Mesenchymal stem cell (in vitro differentiated cells and primary cell): Measurements from ENCODE around the gene NUTM2F.
"Not testable (repeated sequence)": the region's sequence is repeated elsewhere in the genome, so short reads cannot be mapped to it uniquely, and the experiment has no call there.

Experiments
- DNase-seq: peaks from one replicate; pipeline ENCODE4 v3.0.0-alpha.2; 2013
- H2AFZ ChIP-seq: one replicate; pipeline ENCODE4 v1.6.1; 2013; ENCODE audit warnings: low read depth, mild to moderate bottlenecking, control low read depth, inconsistent platforms, low read length, moderate library complexity
- H2AK5ac ChIP-seq: 2 replicates; pipeline ENCODE4 v1.6.1; 2013; ENCODE audit warnings: low read length, moderate library complexity, mild to moderate bottlenecking, inconsistent platforms; ENCODE audit not compliant: severe bottlenecking
- H2BK120ac ChIP-seq: one replicate; pipeline ENCODE4 v1.6.1; 2013; ENCODE audit warnings: low read depth, mild to moderate bottlenecking, inconsistent platforms, low read length, moderate library complexity
- H2BK12ac ChIP-seq, 2 experiments: one replicate each; pipeline ENCODE4 v1.6.1; 2013; ENCODE audit warnings: inconsistent platforms in 2 of 2, low read length in 2 of 2, mild to moderate bottlenecking in 2 of 2, moderate library complexity in 2 of 2, control low read depth in 1 of 2
- H2BK15ac ChIP-seq: one replicate; pipeline ENCODE4 v1.6.1; 2013; ENCODE audit warnings: mild to moderate bottlenecking, low read depth, inconsistent platforms; ENCODE audit not compliant: poor library complexity, severe bottlenecking
- H2BK5ac ChIP-seq: 2 replicates; pipeline ENCODE4 v1.6.1; 2013; ENCODE audit warnings: low read depth, mild to moderate bottlenecking, low read length, control low read depth, inconsistent platforms; ENCODE audit not compliant: poor library complexity, severe bottlenecking
- H3K14ac ChIP-seq, 2 experiments: one replicate each; pipeline ENCODE4 v1.6.1; 2013; ENCODE audit warnings: inconsistent platforms in 2 of 2, low read length in 2 of 2, control low read depth in 1 of 2, mild to moderate bottlenecking in 1 of 2, moderate library complexity in 1 of 2
- H3K18ac ChIP-seq, 2 experiments: one replicate each; pipeline ENCODE4 v1.6.1; 2013; ENCODE audit warnings: inconsistent platforms in 2 of 2, low read length in 2 of 2, control low read depth in 1 of 2, low read depth in 1 of 2, mild to moderate bottlenecking in 1 of 2
- H3K23ac ChIP-seq, 2 experiments: one replicate each; pipeline ENCODE4 v1.6.1; 2013; ENCODE audit warnings: inconsistent platforms in 2 of 2, low read length in 2 of 2, mild to moderate bottlenecking in 2 of 2, moderate library complexity in 2 of 2, control low read depth in 1 of 2
- H3K27ac ChIP-seq: 2 replicates; pipeline ENCODE4 v1.5.1; 2013; ENCODE audit warnings: mild to moderate bottlenecking, moderate library complexity, low read length, control low read depth, inconsistent platforms; ENCODE audit not compliant: poor library complexity, severe bottlenecking
- H3K27me3 ChIP-seq, 2 experiments: 2 replicates each; pipeline versions ENCODE4 v1.6.1 to v1.7.0; 2013; ENCODE audit warnings: low read length in 2 of 2, mild to moderate bottlenecking in 2 of 2, moderate library complexity in 2 of 2, control low read depth in 1 of 2, inconsistent platforms in 1 of 2; ENCODE audit not compliant: control insufficient read depth in 1 of 2, insufficient read depth in 1 of 2
- H3K36me3 ChIP-seq, 2 experiments: 2 replicates each; pipeline versions ENCODE4 v1.6.1 to v1.7.0; 2013; ENCODE audit warnings: low read length in 2 of 2, control low read depth in 1 of 2, inconsistent platforms in 1 of 2, low read depth in 1 of 2, mild to moderate bottlenecking in 1 of 2; ENCODE audit not compliant: insufficient read depth in 2 of 2, control insufficient read depth in 1 of 2
- H3K4ac ChIP-seq, 2 experiments: one replicate each; pipeline ENCODE4 v1.6.1; 2013; ENCODE audit warnings: inconsistent platforms in 2 of 2, low read length in 2 of 2, mild to moderate bottlenecking in 2 of 2, moderate library complexity in 2 of 2, control low read depth in 1 of 2, low read depth in 1 of 2
- H3K4me1 ChIP-seq: 2 replicates; pipeline ENCODE4 v1.6.1; 2013; ENCODE audit warnings: low read depth, low read length, control low read depth; ENCODE audit not compliant: control insufficient read depth, insufficient read depth
- H3K4me2 ChIP-seq: 2 replicates; pipeline ENCODE4 v1.6.1; 2013; ENCODE audit warnings: low read length, mild to moderate bottlenecking, inconsistent platforms; ENCODE audit not compliant: poor library complexity, severe bottlenecking
- H3K4me3 ChIP-seq, 2 experiments: 2 replicates each; pipeline versions ENCODE4 v1.5.1 to v1.7.0; 2013; ENCODE audit warnings: low read length in 2 of 2, mild to moderate bottlenecking in 2 of 2, control low read depth in 1 of 2, low read depth in 1 of 2; ENCODE audit not compliant: insufficient read depth in 1 of 2
- H3K79me1 ChIP-seq: replicated peaks from 2 replicates; pipeline ENCODE4 v1.6.1; 2013; ENCODE audit warnings: mild to moderate bottlenecking, control low read depth, low read length, inconsistent platforms; ENCODE audit not compliant: poor library complexity, severe bottlenecking
- H3K9ac ChIP-seq: 2 replicates; pipeline ENCODE4 v1.7.0; 2013; ENCODE audit warnings: mild to moderate bottlenecking, low read length, moderate library complexity
- H3K9me3 ChIP-seq: 2 replicates; pipeline ENCODE4 v1.7.0; 2013; ENCODE audit warnings: mild to moderate bottlenecking, low read length; ENCODE audit not compliant: control insufficient read depth
- H4K8ac ChIP-seq: one replicate; pipeline ENCODE4 v1.6.1; 2013; ENCODE audit warnings: inconsistent platforms, mild to moderate bottlenecking, low read length, moderate library complexity
- H4K91ac ChIP-seq: one replicate; pipeline ENCODE4 v1.6.1; 2013; ENCODE audit warnings: mild to moderate bottlenecking, low read length, inconsistent platforms
- WGBS: methylation state at CpG from one replicate; pipeline ENCODE4 v1.1.7; 2013; ENCODE audit warnings: mixed read lengths; 5-methylcytosine and 5-hydroxymethylcytosine counted together

NUTM2F gene

DNA sequence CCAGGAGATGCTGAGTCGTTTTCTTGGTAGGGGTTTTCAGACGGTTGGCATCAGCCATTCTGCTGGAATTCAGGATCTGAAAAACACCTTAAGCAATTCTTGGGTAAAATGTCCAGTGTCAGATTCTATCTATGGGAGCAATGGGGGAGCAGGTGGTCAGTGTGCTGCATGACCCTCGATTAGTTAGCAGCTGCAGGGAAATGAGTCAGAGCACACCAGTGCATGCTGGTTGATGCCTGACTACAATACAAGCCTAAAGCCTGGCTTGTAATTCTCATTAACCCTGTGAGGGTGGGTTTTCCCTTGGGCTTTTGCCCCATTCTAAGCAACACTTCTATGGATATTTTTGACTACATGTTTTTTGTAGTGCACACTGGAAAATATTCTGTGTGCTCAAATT, 20.3 kb upstream of the NUTM2F start:
- WGBS = no CpG with 5 or more reads among the region's 3 CpGs
- H2BK120ac ChIP-seq, H3K4me1 ChIP-seq: not testable (repeated sequence)

DNA sequence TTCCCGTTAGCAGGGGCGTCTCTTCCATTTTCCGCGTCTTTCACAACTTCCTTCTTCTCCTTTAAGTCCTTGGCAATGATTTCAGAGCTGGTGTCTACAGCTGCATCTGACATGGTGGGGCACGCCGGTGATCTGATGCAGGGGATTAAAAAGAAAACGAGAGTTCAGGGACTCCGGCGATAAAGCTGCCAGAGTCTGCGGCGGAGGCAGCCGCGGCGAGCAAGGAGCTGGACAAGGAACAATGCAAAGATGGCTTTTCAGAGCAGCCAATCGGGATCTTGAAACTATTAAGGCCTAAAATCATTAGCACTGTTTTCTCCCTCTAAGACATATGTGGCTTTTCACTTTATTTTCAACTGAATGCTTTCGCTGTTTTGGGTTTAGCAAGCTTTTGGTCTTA, 19.0 kb upstream of the NUTM2F start:
- H2AK5ac ChIP-seq = not testable (repeated sequence)

More for the DNA sequence above, 20.3 kb upstream of the NUTM2F start:
- H2BK15ac ChIP-seq, H2AK5ac ChIP-seq, H3K4me2 ChIP-seq, DNase-seq, H3K14ac ChIP-seq, H2BK5ac ChIP-seq, H3K4ac ChIP-seq, H3K23ac ChIP-seq, H4K8ac ChIP-seq, H4K91ac ChIP-seq, H2BK12ac ChIP-seq, H2AFZ ChIP-seq, H3K27me3 ChIP-seq, H3K36me3 ChIP-seq, H3K4me3 ChIP-seq, H3K27ac ChIP-seq, H3K18ac ChIP-seq, H3K9ac ChIP-seq, H3K79me1 ChIP-seq, H3K9me3 ChIP-seq: not testable (repeated sequence)

DNA sequence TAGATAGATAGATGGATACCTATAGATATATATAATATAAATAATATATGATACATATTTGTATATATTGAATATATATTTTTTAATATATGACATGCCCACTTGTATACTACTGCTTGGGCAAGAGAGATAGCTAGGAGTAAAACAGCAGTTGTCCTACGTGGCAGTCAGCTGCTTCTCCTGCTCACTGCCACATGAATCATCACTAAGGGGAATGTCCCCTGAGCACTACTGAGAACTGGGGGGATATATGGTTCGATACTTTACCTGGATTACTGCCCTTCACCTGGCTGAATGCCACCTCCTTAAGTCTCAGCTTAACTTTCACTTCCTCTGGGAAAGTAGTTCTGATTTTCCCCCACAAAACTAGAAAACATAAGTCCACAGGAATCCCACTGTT, 13.3 kb upstream of the NUTM2F start:
- not testable (repeated sequence) for H3K4me1 ChIP-seq, H3K27ac ChIP-seq, H2BK12ac ChIP-seq, H3K79me1 ChIP-seq, H3K9ac ChIP-seq, H3K23ac ChIP-seq, H2BK5ac ChIP-seq, H3K36me3 ChIP-seq, H2BK120ac ChIP-seq, H2AFZ ChIP-seq, H3K27me3 ChIP-seq, H4K8ac ChIP-seq, H3K4ac ChIP-seq, H4K91ac ChIP-seq, H3K4me2 ChIP-seq, H3K14ac ChIP-seq, H2AK5ac ChIP-seq, DNase-seq, H3K9me3 ChIP-seq, H2BK15ac ChIP-seq, H3K4me3 ChIP-seq, H3K18ac ChIP-seq
- WGBS = no CpG with 5 or more reads among the region's 2 CpGs

More for the DNA sequence above, 19.0 kb upstream of the NUTM2F start:
- H3K14ac ChIP-seq, H3K4ac ChIP-seq, H3K27me3 ChIP-seq, H2BK15ac ChIP-seq, H3K4me3 ChIP-seq, H3K9me3 ChIP-seq, H3K27ac ChIP-seq, H2BK12ac ChIP-seq, H2BK120ac ChIP-seq, H2BK5ac ChIP-seq, H3K18ac ChIP-seq, H3K4me1 ChIP-seq, DNase-seq, H4K91ac ChIP-seq, H3K23ac ChIP-seq, H3K9ac ChIP-seq, H3K36me3 ChIP-seq, H2AFZ ChIP-seq, H3K79me1 ChIP-seq, H3K4me2 ChIP-seq, H4K8ac ChIP-seq: not testable (repeated sequence)
- 98% methylated on average over 15 of the region's 16 CpGs for WGBS

DNA sequence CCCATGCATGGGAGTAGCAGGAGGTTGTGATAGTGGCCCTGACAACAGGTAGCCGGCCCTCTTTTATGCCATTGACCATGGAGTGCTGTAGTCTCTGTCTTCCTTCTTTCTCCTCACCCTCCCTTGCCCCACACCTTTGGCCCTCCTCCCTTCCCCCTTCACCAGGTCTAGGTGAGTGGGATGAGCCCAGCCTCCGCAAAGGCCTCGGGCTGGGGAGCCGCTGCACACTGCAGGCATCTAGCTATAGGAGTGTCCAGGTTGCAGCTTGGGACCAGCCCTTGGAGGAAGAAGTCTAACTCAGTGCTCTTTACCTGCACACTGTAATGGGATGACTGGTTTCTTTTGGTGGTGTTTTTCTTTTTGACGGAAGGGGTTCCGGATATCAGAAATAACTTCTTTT, 12.3 kb upstream of the NUTM2F start:
- not testable (repeated sequence) for H3K36me3 ChIP-seq, H4K91ac ChIP-seq, H2AK5ac ChIP-seq, H3K23ac ChIP-seq, H3K27me3 ChIP-seq, H3K9ac ChIP-seq, H3K4me2 ChIP-seq, H2BK15ac ChIP-seq, H2BK12ac ChIP-seq, H2BK5ac ChIP-seq, H2AFZ ChIP-seq, H3K14ac ChIP-seq, H3K4ac ChIP-seq, H3K9me3 ChIP-seq, H4K8ac ChIP-seq, H3K27ac ChIP-seq, H2BK120ac ChIP-seq, H3K79me1 ChIP-seq, H3K4me1 ChIP-seq, H3K18ac ChIP-seq, H3K4me3 ChIP-seq, DNase-seq
- no CpG with 5 or more reads among the region's 6 CpGs for WGBS
